SK-N-SH treated with all-trans-retinoic acid at 6 μM for 48 hours (cell line): ENCODE measurements around the gene OR5K2.

Source experiments
- ATAC-seq: fragments of 200-7000 bp; cut with Tn5 transposase; 3 replicates; pipeline ENCODE4 v1.9.1; 2020; ENCODE audit warnings: mild to moderate bottlenecking, moderate library complexity
- ARNTL ChIP-seq: fragments of 450-650 bp; formaldehyde crosslinking; IDR thresholded peaks from 2 replicates; pipeline ENCODE4 v1.5.0; 2020; ENCODE audit warnings: low read depth, mild to moderate bottlenecking, moderate library complexity, borderline replicate concordance
- BACH2 ChIP-seq: fragments of 250-450 bp; sonication (Bioruptor Pico); IDR thresholded peaks from 2 replicates; pipeline ENCODE4 v1.9.0; 2021; ENCODE audit warnings: mild to moderate bottlenecking, borderline replicate concordance
- CREB5 ChIP-seq: fragments of 250-450 bp; sonication (Bioruptor Pico); IDR thresholded peaks from 2 replicates; pipeline ENCODE4 v1.5.1; 2020; ENCODE audit warnings: low read depth, mild to moderate bottlenecking, moderate library complexity
- CSDC2 ChIP-seq: fragments of 250-450 bp; sonication (Bioruptor Pico); IDR thresholded peaks from 2 replicates; pipeline ENCODE4 v1.5.0; 2020; ENCODE audit warnings: mild to moderate bottlenecking, moderate library complexity
- CSRNP3 ChIP-seq: fragments of 250-450 bp; sonication (Bioruptor Pico); IDR thresholded peaks from 2 replicates; pipeline ENCODE4 v1.5.1; 2021; ENCODE audit warnings: mild to moderate bottlenecking, moderate library complexity
- ESRRG ChIP-seq: fragments of 250-450 bp; sonication (Bioruptor Pico); IDR thresholded peaks from 2 replicates; pipeline ENCODE4 v1.6.1; 2021; ENCODE audit warnings: mild to moderate bottlenecking
- GLIS3 ChIP-seq: fragments of 250-450 bp; sonication (Bioruptor Pico); IDR thresholded peaks from 2 replicates; pipeline ENCODE4 v1.5.0; 2020; ENCODE audit warnings: mild to moderate bottlenecking, moderate library complexity
- ISL1 ChIP-seq: fragments of 250-450 bp; sonication (Bioruptor Pico); IDR thresholded peaks from 2 replicates; pipeline ENCODE4 v2.1.2; 2022; ENCODE audit warnings: mild to moderate bottlenecking, moderate library complexity
- OSR1 ChIP-seq: fragments of 250-450 bp; sonication (Bioruptor Pico); IDR thresholded peaks from 2 replicates; pipeline ENCODE4 v1.8.0; 2022; ENCODE audit warnings: moderate library complexity, mild to moderate bottlenecking, inconsistent platforms
- PATZ1 ChIP-seq: fragments of 250-450 bp; sonication (Bioruptor Pico); IDR thresholded peaks from 2 replicates; pipeline ENCODE4 v1.8.0; 2020; ENCODE audit warnings: mild to moderate bottlenecking, moderate library complexity, borderline replicate concordance
- POU6F1 ChIP-seq: fragments of 250-450 bp; sonication (Bioruptor Pico); IDR thresholded peaks from 2 replicates; pipeline ENCODE4 v1.8.0; 2021; ENCODE audit warnings: low read depth, mild to moderate bottlenecking, moderate library complexity, borderline replicate concordance
- PPARA ChIP-seq: fragments of 250-450 bp; sonication (Bioruptor Pico); IDR thresholded peaks from 2 replicates; pipeline ENCODE4 v1.5.0; 2020; ENCODE audit warnings: mild to moderate bottlenecking, borderline replicate concordance
- RARB ChIP-seq: fragments of 250-450 bp; sonication (Bioruptor Pico); IDR thresholded peaks from 2 replicates; pipeline ENCODE4 v1.8.0; 2021; ENCODE audit warnings: mild to moderate bottlenecking, moderate library complexity
- SNAI2 ChIP-seq: fragments of 250-450 bp; sonication (Bioruptor Pico); IDR thresholded peaks from 2 replicates; pipeline ENCODE4 v1.5.0; 2020; ENCODE audit warnings: mild to moderate bottlenecking, moderate library complexity
- TCF4 ChIP-seq: fragments of 250-450 bp; sonication (Bioruptor Pico); IDR thresholded peaks from 2 replicates; pipeline ENCODE4 v1.8.0; 2021; ENCODE audit warnings: mild to moderate bottlenecking, moderate library complexity, borderline replicate concordance
- TOX ChIP-seq: fragments of 250-450 bp; sonication (Bioruptor Pico); IDR thresholded peaks from 2 replicates; pipeline ENCODE4 v1.8.0; 2021; ENCODE audit warnings: mild to moderate bottlenecking, moderate library complexity, borderline replicate concordance
- TSHZ2 ChIP-seq: fragments of 250-450 bp; sonication (Bioruptor Pico); IDR thresholded peaks from 2 replicates; pipeline ENCODE4 v1.5.0; 2020; ENCODE audit warnings: mild to moderate bottlenecking, moderate library complexity
- ZC3H10 ChIP-seq: fragments of 250-450 bp; sonication (Bioruptor Pico); IDR thresholded peaks from 2 replicates; pipeline ENCODE4 v1.5.1; 2021; ENCODE audit warnings: mild to moderate bottlenecking, moderate library complexity
- ZFP3 ChIP-seq: fragments of 250-450 bp; sonication (Bioruptor Pico); IDR thresholded peaks from 2 replicates; pipeline ENCODE4 v1.5.0; 2020; ENCODE audit warnings: mild to moderate bottlenecking, moderate library complexity
- ZFP30 ChIP-seq: fragments of 450-650 bp; formaldehyde crosslinking; IDR thresholded peaks from 2 replicates; pipeline ENCODE4 v1.5.0; 2022; ENCODE audit warnings: mild to moderate bottlenecking, moderate library complexity
- ZNF70 ChIP-seq: fragments of 450-650 bp; formaldehyde crosslinking; IDR thresholded peaks from 2 replicates; pipeline ENCODE4 v1.5.0; 2020; ENCODE audit warnings: mild to moderate bottlenecking, moderate library complexity
- ZNF8 ChIP-seq: fragments of 450-650 bp; formaldehyde crosslinking; IDR thresholded peaks from 2 replicates; pipeline ENCODE4 v1.5.0; 2020; ENCODE audit warnings: mild to moderate bottlenecking, moderate library complexity

Gene OR5K2

GRCh38 chr3:98518816-98519215 lies 21.3 kb downstream of the OR5K2 start:
- TF ChIP-seq CREB5 (CRISPR knock-in tag) (no peak), CSDC2 (CRISPR knock-in tag) (no peak), ZFP30 (no peak), GLIS3 (no peak), PATZ1 (no peak), BACH2 (CRISPR knock-in tag) (no peak), ZC3H10 (no peak), CSRNP3 (CRISPR knock-in tag) (no peak), PPARA (CRISPR knock-in tag) (no peak), ZFP3 (CRISPR knock-in tag) (no peak), TOX (CRISPR knock-in tag) (no peak), ZNF8 (no peak), TSHZ2 (CRISPR knock-in tag) (no peak), POU6F1 (no peak), ESRRG (no peak), RARB (CRISPR knock-in tag) (no peak)

GRCh38 chr3:98519351-98519750 lies 21.9 kb downstream of the OR5K2 start:
- no peak for ATAC-seq
- TF ChIP-seq ARNTL (CRISPR knock-in tag) (no peak), CSRNP3 (CRISPR knock-in tag) (no peak), ZNF70 (CRISPR knock-in tag) (no peak), BACH2 (CRISPR knock-in tag) (no peak), TCF4 (no peak), GLIS3 (no peak)

More at GRCh38 chr3:98518816-98519215, 21.3 kb downstream of the OR5K2 start:
- ATAC-seq, result no peak

- ATAC-seq, result peak; percentile 76
- TF ChIP-seq TCF4 (no peak), POU6F1 (no peak), ZFP30 (no peak), ESRRG (no peak), RARB (CRISPR knock-in tag) (no peak), ZNF8 (no peak), GLIS3 (no peak), PATZ1 (no peak), ZNF70 (CRISPR knock-in tag) (no peak), ARNTL (CRISPR knock-in tag) (no peak), TOX (CRISPR knock-in tag) (no peak), BACH2 (CRISPR knock-in tag) (no peak), OSR1 (no peak), ZFP3 (CRISPR knock-in tag) (no peak), PPARA (CRISPR knock-in tag) (no peak), ISL1 (CRISPR knock-in tag) (no peak), SNAI2 (no peak)
Observed at GRCh38 chr3:98521897-98522543, 24.5 kb downstream of the OR5K2 start.
